ELR (cell line): ENCODE data around the gene KCNN2.
A peak's percentile ranks its signal among the peaks of the same experiment; 100 is the strongest.

Experiments
- DNase-seq: peaks from one replicate; pipeline ENCODE4 v3.0.0-alpha.2; 2015; ENCODE audit warnings: low read depth

KCNN2 gene

GRCh38 chr5:114362977-114363761 lies 1.3 kb downstream of the KCNN2 start:
- no peak for DNase-seq

DNA sequence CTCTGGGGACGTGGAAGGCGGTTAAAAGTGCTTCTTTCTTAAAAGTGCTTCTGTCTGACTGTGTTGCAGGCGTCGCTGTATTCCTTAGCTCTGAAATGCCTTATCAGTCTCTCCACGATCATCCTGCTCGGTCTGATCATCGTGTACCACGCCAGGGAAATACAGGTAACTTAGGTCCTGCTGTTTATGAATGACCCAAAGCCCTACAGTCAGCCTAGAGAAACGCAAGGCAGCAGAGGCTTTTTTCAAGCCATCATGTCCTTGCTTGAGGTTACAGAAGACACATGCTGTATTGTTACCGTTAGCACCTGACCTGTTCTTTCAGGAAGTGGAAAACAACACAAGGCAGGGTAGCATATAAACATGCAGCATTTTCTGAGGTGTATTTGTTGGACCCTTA lies 2.0 kb downstream of the KCNN2 start:
- no peak for DNase-seq

- DNase-seq: peak; percentile 19
Measured at GRCh38 chr5:114367029-114367428, 5.2 kb downstream of the KCNN2 start.

DNA sequence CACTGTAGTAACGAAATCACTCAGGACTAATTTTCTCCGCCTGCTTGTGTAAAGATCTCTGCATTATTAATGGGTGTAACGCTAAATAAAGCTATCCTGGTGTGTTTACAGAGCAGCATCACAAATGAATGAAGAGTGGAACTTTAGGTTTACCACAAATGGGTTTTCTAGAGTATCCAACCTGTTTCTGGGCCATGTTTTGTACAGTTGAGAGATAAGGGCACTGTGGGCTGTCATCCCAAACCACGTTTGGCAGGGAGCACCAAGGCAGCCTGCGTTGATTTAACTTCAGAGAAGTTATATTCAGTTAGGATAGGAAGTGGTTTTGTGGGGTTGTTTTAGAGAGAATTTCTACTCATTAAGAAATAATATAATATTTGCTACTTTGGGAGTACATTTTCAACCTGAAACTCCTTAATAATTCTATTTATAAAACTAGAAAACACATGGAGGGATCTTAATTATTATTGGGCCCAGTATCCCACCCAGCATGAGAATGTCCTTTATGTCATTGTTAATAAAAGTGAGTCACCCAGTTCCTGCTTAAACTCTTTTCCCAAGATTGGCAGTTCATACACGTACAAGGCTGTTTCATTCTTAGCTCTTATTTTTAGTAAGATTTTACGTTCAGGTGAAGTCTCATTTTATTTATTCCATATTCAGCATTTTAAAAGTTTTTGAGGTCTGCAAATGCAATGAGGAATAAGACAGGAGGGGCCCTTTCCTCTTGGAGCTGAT lies 8.0 kb downstream of the KCNN2 start:
- no peak for DNase-seq

DNA sequence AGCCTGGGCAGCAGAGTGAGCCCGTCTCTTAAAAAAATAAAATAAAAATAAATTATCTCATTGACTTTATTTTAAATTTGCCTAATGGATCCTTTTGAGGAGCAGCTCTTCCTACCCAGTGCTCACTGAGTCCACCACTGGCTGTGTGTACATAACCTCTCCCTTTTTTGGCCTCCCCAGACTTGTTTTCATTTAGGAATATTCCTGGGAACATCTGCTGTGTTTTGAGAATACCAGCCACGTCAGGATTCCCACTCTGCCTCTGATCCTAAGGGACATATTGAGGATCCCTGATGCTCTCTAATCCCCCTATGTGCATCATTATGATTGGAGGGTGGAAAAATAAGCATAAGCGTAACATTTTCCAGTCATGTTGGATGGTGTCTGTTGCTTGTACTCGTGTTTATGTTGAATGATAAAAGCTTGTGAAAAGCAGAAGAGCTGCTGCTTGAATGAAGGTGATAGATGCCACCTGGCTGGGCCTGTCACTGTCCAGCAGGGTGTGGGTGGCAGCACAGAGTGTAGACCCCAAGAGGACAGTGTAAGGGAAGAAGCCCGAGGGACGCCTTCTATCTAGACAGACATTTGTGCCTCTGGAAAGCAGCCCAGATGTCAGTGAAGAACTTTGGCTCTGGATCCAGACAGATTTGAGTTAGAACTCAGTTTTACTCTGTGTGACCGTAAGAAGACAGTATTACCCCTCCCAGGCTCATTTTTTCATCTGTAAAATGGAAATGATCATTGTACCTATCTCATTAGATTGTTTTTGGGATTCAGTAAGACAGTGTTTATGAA lies 15.4 kb downstream of the KCNN2 start:
- DNase-seq: no peak

GRCh38 chr5:114377946-114378345 lies 16.1 kb downstream of the KCNN2 start:
- DNase-seq: no peak

DNA sequence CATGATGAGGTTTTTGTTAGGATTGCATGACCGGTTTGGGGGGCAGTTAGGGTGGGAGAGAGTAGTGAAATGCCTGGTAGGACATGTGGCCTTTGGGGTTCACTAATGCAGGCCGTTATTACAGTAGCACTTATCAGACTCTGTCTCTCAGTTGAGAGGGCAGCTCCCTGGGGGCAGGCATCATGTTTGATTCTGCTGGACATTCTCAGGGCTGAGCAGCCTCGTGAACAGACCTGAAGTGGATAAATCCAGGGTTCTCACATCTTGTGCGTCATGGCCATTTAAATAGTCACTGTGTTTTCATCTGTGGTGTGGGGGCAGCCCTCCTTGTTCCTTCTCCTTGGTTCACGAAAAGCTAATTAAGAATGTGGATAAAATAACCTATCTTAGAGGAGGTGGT lies 18.9 kb downstream of the KCNN2 start:
- no peak for DNase-seq

- no peak for DNase-seq
Measured at GRCh38 chr5:114387433-114387832, 25.6 kb downstream of the KCNN2 start.

DNA sequence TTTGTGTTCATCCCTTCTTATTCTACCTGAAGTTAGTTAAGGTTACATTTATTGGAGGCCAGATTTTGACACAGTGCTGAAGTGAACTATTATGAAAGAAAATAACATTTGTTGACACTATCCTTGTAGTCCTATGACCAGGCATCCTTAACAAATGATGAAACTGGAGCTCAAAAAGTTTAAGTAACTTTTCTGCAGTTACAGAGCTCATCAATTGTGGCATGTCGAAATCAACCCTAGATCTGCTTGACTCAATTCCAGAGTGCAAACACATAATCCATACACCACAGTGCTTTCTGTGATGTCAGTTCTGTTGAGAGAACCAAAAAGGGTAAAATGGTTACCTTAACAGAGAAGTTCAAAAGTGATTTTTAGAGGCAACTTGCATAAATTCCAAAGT lies 28.6 kb downstream of the KCNN2 start:
- no peak for DNase-seq

- DNase-seq: peak; percentile 53
Measured at GRCh38 chr5:114391321-114391720, 29.5 kb downstream of the KCNN2 start.

- no peak for DNase-seq
Measured at GRCh38 chr5:114393159-114393558, 31.3 kb downstream of the KCNN2 start.

DNA sequence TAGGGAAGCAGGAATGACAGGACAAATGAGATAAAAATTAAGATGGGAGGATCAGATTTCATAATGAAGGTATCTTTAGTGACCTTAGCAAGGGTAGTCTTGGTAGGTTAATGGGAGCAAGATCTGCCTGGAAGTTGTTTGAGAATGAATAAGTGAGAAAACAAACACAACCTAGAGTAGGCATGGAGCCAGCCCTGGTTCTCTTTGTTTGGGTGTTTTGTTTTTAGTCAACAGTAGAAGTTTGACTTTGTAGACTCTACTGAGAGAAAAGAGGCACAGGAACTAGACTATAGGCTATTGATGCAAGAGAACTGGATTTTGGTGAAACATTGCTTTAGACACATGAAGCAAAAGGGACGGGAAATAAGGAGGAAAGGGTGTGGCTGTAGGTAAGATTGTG lies 40.3 kb downstream of the KCNN2 start:
- DNase-seq: no peak

DNA sequence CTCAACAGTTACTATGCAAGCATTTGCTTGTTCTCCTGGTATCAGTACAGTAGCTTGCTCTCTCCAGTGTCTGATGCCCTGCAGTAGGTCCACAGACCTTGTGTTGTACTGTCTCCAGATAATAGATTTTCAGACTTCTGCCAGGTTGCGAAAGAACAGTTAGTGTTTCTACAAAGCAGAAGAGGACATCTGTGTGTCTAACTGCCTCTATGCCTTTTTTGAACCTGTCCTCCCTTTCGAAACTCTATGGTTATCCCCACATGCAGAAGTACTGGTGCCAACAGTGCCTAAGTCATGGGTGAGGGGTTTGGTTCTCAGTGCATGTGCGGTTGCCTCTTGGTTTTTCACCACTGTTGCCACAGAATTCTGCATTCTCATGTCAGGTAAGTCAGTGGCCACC lies 45.9 kb downstream of the KCNN2 start:
- no peak for DNase-seq

DNA sequence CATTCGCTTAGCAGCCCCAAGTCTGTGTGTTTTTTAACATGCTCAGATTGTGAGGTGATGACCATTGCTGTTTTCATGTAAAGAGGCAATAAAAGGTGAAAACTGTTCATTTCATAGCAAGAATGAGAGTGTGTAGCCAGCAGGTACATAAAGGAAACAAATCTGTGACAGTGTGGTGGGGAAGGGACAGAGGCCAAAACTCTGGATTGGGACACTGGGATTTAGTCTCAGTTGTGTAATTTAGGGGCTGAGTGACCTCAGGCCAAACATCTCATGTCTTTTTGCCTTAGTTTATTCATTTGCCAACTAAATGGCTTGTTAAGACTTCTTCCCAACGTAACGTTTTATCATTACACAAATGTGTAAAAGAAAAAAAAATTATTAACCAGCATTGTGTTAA lies 47.0 kb downstream of the KCNN2 start:
- DNase-seq: no peak

DNA sequence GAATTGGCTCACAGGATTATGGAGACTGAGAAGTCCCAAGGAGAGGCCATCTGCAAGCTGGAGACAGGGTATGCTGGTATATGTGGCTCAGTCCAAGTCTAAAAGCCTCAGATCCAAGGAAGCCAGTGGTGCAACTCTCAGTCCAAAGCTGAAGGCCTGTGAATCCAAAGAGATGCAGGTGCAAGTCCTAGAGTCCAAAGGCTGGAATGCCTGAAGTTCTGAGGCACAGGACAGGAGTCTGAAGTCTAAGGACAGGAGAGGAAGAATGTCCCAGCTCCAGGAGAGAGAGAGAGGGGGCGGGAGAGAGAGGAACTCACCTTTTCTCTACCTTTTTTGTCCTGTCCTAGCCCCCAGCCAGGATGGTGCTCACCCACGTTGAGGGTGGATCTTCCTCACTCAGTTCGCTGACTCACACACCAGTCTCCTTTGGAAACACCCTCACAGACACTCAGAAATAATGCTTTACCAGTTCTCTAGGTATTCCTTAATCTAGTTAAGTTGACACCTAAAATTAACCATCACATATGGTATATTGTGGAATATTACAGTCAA lies 49.6 kb downstream of the KCNN2 start:
- DNase-seq: peak; percentile 21

DNA sequence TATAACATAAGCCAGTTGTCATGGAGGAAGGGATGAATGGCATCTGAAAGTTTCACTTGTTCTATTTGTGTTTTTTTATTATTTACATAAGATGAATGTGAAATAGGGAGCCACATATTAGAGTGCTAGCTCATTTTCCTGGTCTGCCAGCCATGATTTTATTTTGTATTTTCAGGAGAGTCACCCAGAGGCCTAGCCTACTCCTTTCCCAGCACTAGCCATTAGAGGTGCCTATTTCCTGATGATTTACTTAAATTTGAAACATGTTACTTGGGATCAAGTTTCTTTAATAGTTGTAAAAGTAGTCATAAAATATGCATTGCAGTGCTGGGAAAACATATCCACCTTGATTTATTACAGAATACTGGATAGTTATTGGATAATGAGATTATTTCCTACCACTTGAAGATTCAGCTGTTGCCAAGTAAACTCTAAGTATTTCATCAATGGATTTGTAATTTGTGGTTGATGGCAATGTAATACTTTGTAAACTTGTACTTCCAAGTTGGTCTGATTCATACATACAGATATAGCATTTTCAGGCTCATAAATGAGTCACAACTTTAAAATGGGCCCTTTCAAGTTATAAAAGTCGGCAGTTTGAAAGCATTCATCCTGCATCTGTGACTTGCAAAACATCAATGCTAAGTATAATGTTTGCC lies 50.8 kb downstream of the KCNN2 start:
- peak; percentile 92 for DNase-seq

GRCh38 chr5:114415760-114416159 lies 53.9 kb downstream of the KCNN2 start:
- DNase-seq: no peak

DNA sequence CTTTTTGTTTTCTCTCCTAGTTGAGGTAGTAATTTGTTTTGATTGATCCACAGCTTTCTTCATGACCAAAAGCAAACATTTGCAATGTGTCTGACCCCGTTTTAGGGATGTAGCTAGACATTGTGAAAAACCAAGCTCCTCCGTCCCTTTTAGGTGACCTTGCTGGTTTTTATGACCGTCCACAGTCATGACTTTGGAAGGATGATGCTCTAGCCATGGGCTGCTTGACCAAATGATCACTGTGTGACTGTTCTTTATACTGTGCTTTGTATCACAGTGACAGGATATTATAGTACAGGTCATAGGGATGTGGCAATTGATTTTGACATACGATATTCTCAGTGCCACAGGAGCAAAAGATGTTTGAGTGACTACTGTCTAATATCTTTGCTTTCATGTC lies 54.4 kb downstream of the KCNN2 start:
- no peak for DNase-seq

- no peak for DNase-seq
Measured at GRCh38 chr5:114417519-114417918, 55.6 kb downstream of the KCNN2 start.

GRCh38 chr5:114418176-114419066 lies 56.6 kb downstream of the KCNN2 start:
- DNase-seq: no peak

DNA sequence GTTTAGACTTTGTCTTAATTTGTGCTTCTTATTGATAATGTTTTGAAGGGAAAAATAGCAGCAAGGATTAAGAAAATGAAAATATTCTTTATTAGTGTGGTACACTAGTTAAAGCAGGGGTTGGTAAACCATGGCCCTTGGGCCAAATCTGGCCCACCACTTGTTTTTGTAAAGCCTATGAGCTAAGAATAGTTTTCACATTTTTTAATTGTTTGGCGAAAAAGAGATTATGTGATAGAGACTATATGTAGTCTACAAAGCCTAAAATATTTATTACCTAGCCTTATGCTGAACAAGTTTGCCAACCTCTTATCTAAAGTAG lies 57.2 kb downstream of the KCNN2 start:
- no peak for DNase-seq
